ENCODE data around the gene DIAPH2.

DNA sequence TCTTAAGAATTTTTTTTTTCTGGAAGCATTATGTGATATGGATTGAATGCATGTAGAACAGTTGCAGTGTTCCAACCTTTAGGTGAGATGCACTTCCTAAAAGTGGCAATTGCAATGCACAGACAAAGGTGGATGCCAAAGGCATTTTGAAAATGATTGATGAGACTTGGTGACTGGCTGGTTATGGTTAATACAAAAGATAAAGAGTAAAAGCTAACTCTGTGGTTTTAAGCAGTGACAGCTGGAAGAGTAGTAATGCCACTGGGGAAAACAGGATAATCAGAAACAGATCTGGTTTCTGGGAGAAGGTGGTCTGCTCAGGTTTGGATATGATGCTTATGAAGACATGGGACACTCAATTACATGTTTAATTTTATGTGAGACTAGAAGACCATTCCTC is 544.7 kb downstream of the DIAPH2 start:
- TF ChIP-seq, protein P1, sequence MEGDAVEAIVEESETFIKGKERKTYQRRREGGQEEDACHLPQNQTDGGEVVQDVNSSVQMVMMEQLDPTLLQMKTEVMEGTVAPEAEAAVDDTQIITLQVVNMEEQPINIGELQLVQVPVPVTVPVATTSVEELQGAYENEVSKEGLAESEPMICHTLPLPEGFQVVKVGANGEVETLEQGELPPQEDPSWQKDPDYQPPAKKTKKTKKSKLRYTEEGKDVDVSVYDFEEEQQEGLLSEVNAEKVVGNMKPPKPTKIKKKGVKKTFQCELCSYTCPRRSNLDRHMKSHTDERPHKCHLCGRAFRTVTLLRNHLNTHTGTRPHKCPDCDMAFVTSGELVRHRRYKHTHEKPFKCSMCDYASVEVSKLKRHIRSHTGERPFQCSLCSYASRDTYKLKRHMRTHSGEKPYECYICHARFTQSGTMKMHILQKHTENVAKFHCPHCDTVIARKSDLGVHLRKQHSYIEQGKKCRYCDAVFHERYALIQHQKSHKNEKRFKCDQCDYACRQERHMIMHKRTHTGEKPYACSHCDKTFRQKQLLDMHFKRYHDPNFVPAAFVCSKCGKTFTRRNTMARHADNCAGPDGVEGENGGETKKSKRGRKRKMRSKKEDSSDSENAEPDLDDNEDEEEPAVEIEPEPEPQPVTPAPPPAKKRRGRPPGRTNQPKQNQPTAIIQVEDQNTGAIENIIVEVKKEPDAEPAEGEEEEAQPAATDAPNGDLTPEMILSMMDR (IDR thresholded peaks at IDR 0.05 in 4 of 5, conservative IDR thresholded peaks at IDR 0.05 in 1 of 5), result no peak
- TF ChIP-seq POLR2A (IDR thresholded peaks at IDR 0.05), result no peak
